NCI-H1048 (cell line): Measurements from ENCODE around the gene AGTR1.

Experiments used
- DNase-seq: peaks from one replicate; lab custom pipeline; 2025; lab: John Stamatoyannopoulos, UW

AGTR1 gene

GRCh38 chr3:148697306-148698189 is at the start of gene AGTR1:
Gene AGTR1 (plus strand): TSS chr3:148697903. CDS start chr3:148741036, 43,133 bp downstream.
- no peak for DNase-seq

DNA sequence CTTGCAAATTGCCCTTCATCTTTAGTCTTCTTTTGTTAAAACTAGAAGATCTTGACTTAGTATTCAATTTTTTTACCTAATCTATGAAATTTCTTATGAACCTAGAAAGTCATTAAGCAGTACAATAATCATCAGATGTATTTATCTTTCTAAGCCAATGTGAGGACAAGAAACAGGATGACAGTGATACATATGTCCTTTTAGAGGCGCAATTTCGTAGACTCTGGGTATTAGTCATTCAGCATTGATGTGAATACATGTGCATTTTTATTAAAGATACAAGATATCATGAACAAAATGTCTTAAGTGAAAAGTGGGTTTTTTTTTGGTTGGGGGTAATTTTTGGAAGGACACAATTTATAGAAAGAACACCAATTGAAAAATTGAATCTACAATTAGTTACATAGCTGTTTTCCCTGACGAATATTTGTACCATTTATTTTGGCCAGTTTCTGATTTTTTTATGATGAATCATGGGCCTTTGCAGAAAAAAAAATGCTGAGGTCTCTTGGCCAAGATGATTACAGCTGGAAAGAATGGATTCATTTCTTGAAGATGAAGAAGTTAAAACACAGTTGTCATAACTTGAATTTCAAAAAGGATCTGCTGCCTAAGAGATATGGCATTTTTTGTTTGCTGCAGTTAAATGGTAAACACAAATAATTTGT is 48.9 kb upstream of the AGTR1 start:
- no peak for DNase-seq

GRCh38 chr3:148651549-148651948 is 46.2 kb upstream of the AGTR1 start:
- no peak for DNase-seq

GRCh38 chr3:148654433-148654832 is 43.3 kb upstream of the AGTR1 start:
- no peak for DNase-seq

DNA sequence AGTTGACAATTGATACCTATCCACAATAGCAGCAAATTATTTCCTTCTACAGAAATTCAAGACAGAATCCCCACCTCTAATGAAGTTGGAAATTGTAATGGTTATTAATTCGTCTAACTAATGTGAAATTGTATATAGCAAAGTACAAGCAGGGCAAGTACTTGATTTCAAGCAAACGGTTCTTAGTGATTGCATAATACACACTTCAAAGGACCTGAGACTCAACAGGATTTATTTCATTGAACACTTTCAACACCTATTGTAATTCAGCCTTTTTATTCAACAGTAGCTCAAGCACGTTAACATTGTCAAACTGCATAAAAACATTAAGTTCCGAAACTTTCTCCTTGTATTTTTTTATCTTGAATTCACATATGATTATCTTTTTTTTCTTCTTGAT is 40.2 kb upstream of the AGTR1 start:
- DNase-seq = no peak

- DNase-seq = no peak
These were observed 38.2 kb upstream of the AGTR1 start for GRCh38 chr3:148659512-148659911.

GRCh38 chr3:148680289-148680688 is 17.4 kb upstream of the AGTR1 start:
- DNase-seq = no peak

DNA sequence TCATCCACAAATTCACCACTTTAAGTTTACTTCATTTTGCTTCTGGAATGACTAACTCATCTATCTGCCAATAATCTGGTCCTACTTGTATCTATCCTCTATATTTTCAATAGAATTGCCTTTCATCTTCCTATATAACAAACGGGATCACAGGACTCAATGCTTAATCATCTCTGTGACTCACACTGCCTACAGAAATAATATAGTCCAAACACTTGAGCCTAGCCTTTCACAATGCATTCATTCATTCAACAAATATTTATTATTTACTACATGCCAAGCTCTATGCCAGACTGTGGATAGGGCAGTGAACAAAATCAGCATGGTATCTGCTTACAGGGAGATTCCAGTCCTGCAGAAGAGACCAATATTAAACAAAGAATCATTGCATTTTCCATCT is 16.6 kb upstream of the AGTR1 start:
- DNase-seq = no peak

- DNase-seq = no peak
These were observed 14.7 kb upstream of the AGTR1 start for GRCh38 chr3:148682997-148683396.

GRCh38 chr3:148694116-148694515 is 3.6 kb upstream of the AGTR1 start:
- DNase-seq = no peak

GRCh38 chr3:148698190-148698810 is 597 bp downstream of the AGTR1 start:
- DNase-seq = no peak

DNA sequence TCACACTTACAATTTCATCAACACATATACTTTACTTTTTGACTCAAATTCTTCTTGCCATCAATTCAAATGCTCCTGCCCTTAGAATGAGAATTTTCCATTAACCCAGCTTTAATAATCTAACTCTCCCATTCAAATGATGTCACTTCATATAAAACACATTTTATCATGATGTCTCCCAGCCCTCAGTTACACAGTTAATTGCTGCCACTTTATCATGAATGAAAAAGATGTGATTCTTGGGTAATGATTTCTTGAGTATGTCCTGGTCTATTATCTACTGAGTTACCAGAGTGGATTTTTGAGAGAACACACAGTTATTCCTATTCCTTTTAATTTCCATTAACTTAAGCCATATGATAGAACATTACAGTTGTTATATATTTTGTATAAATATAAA is 7.6 kb downstream of the AGTR1 start:
- DNase-seq = no peak

GRCh38 chr3:148707601-148708380 is 10.1 kb downstream of the AGTR1 start:
- no peak for DNase-seq

GRCh38 chr3:148708409-148708808 is 10.7 kb downstream of the AGTR1 start:
- DNase-seq = no peak

GRCh38 chr3:148709560-148710253 is 12.0 kb downstream of the AGTR1 start:
- no peak for DNase-seq

- no peak for DNase-seq
These were observed 13.0 kb downstream of the AGTR1 start for GRCh38 chr3:148710665-148711064.

- DNase-seq = no peak
These were observed 14.4 kb downstream of the AGTR1 start for GRCh38 chr3:148711981-148712666.

DNA sequence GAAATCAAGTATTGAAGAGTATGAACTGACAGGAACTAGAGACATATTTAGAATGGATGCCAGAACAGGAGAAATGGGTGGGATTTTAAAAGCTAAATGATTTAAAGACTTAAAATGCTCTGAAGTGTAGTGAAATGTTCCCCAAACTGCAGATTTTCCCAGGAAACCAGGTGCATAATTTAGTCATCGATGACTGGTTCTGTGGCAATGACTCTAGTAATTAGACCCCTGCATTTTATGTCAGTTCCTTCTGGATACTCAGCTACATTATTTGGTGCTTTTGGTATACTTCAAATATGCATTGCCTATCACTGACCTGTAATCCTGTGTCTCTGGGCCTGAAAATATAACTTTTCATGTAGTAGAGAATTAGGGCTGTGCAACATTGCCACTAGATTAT is 16.8 kb downstream of the AGTR1 start:
- no peak for DNase-seq

DNA sequence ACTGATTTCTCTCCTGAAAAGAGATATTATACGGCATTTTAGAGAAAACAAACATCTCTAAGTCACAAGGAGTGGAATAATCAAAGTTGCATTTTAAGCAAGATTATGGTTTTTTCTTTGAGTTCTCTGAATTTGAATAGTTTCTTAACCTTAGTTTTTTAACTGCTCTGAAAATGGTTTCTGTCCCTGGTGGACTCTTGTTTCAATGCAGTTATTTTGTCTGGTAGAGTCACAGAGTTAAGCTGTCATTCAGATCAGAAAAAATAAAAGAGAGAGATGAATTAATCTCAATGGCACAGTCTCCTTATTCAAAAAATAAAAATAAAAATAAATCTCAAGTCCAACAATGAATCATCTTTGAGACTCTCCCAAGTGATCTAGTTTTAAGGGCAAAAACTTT is 19.0 kb downstream of the AGTR1 start:
- no peak for DNase-seq

- DNase-seq = no peak
These were observed 20.3 kb downstream of the AGTR1 start for GRCh38 chr3:148717885-148718561.
